ENCODE measurements around the gene CELA3B. TPM values are rescaled to one million over a fixed set of nuclear protein-coding genes. Genes with fewer than 3 reads are reported as not detected.
A peak's percentile ranks its signal among the peaks of the same experiment; 100 is the strongest.
"Not testable (repeated sequence)": the region's sequence is repeated elsewhere in the genome, so short reads cannot be mapped to it uniquely, and the experiment has no call there.

CELA3B gene
- total RNA-seq, 1 experiment from 2014 or later = not detected

DNA sequence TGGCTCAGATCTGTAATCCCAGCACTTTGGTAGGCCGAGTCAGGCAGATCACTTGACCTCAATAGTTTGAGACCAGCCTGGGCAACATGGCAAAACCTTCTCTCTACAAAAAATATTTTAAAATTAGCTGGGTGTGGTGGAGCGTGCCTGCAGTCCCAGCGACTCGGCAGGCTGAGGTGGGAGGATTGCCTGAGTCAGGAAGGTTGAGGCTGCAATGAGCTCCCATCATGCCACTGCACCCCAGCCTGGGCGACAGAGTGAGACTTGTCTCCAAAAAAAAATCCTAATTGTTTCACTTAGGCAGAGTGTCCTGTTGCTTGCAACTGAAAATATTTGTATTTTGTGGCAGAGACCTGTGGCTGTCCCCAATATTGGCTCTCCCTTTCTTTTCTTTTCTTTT is 7.8 kb upstream of the CELA3B start:
- in situ Hi-C loops (cut with HindIII; ENCODE audit: low pct_unique_long_range_greater_than_20kb, low sequenced_read_pairs); DNase-seq (ENCODE audit: low read depth): not testable (repeated sequence)

GRCh38 chr1:21970523-21970922 is 6.3 kb upstream of the CELA3B start:
- in situ Hi-C loops (cut with HindIII; ENCODE audit: low pct_unique_long_range_greater_than_20kb, low sequenced_read_pairs); DNase-seq (ENCODE audit: low read depth): not testable (repeated sequence)

DNA sequence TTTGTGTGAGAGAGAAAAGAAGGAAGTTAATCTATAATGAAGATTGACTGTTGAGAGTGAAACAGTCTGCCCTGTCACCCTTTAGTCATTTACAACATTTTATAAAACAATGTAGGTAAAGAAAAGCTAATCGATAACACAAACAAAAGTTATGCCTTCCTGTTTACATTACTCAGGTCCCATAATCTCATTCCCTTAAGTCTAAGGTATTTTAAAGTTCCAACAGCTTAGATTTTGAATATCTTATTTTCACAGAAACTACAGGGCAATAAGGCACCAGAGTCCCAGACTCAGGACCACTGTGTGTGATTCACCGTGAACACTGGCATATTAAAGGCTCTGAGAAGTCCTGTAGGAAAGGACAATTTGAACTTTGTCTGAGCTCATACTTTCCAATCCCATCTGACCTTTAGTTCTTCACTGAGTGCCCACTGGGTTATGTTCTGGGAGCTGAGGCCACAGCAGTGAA is 3.8 kb upstream of the CELA3B start:
- peak; percentile 32 for DNase-seq (ENCODE audit: low read depth)
- in situ Hi-C loops (cut with HindIII; ENCODE audit: low pct_unique_long_range_greater_than_20kb, low sequenced_read_pairs) = not testable (repeated sequence)

DNA sequence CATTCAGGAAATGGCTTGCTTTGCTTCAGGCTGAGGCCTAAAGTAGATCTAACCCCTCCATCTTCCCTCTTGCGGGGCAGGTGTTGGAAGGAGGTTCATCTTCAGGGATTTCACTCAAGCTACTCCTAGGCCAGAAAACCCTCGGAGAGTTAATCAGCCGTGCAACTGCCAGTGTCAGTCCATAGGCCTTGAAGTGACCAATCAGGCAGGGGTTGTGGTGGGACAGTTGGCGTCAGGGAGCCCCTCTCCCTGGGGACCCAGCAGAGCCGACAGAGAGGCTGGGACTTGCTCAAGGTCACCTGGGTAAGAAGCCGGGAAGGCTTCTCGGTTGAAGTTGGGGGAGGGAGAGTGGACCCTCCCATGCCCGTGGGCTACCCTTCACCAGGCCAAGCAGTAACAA is 2.9 kb upstream of the CELA3B start:
- DNase-seq (ENCODE audit: low read depth); in situ Hi-C loops (cut with HindIII; ENCODE audit: low pct_unique_long_range_greater_than_20kb, low sequenced_read_pairs): not testable (repeated sequence)

DNA sequence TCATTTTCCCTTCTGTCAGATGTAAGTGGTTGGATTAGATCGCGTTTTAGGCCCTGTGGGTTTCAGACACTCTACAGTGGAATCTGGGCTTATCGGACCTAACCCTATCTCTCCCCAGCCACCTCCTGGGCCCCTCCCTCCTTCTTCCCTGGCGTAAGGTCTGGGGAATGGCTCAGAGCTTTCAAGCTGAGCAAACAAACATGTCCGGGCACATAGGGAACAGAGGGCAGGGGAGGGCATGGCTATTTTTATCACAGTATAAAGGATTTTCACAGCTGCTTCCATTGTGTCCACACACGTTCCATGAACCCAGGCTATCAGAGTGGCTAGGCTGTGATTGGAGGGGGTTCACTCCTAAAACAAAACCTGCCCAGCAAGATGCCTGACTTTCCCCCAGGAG is 2.1 kb upstream of the CELA3B start:
- DNase-seq (ENCODE audit: low read depth); in situ Hi-C loops (cut with HindIII; ENCODE audit: low pct_unique_long_range_greater_than_20kb, low sequenced_read_pairs): not testable (repeated sequence)

GRCh38 chr1:21975296-21975695 is 1.5 kb upstream of the CELA3B start:
- in situ Hi-C loops (cut with HindIII; ENCODE audit: low pct_unique_long_range_greater_than_20kb, low sequenced_read_pairs); DNase-seq (ENCODE audit: low read depth): not testable (repeated sequence)

DNA sequence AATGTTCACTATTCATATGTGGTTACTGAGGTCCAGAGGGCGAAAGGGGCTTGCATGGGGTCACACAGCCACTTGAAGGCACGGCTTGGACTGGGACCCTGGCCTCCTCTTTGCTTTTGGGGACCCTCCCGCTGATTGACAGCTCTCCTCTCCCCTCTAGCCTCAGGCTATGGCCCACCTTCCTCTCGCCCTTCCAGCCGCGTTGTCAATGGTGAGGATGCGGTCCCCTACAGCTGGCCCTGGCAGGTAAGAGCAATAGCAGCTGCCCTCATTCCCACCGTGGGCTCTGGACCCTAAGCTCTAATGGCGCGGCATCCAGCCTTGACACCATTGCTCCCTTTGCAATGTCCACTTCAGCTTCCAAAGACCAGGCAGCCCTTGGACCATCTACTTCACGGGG is 1.4 kb downstream of the CELA3B start:
- DNase-seq (ENCODE audit: low read depth); in situ Hi-C loops (cut with HindIII; ENCODE audit: low pct_unique_long_range_greater_than_20kb, low sequenced_read_pairs): not testable (repeated sequence)

DNA sequence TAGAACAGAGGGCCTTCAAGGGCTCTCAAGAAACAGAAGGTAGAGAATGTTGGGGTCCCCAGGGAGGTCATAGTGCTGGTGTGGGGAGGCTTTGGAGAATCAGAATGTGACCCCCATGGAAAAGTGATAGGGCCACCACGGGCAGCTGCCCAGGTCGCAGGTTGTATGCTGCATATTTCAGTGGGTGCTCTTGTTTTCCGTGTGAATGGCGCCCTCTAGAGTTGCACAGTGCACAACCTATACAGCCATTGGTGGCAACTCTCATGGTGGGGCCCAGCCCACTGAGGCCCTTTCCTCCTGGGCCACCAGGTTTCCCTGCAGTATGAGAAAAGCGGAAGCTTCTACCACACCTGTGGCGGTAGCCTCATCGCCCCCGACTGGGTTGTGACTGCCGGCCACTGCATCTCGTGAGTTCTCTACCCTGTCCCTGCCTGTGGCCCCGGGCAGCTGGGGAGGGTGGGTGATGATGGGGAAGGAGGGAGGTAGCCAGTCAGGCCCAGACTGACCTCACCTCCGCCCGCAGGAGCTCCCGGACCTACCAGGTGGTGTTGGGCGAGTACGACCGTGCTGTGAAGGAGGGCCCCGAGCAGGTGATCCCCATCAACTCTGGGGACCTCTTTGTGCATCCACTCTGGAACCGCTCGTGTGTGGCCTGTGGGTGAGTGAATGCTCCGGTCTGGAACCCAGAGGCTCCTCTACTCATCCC is 3.8 kb downstream of the CELA3B start:
- DNase-seq (ENCODE audit: low read depth) = not testable (repeated sequence)

DNA sequence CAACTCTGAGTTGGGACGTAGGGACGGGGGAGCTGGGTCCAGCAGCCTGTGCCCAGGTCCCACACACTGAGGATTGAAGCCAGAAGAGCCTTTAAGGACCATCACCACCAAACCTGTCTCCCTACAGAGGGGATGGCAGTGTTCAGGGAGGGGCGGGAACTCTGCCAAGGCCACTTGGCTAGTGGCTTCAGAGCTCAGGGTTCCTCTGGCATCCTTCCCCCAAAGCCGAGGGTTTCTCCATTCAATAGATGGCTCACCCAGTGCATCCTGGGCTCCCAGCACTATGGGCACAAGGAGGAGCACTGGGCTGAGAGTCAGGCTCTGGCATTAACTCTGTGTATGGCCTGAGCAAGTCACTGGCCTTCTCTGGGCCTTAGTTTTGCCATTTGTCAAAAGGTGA is 4.4 kb downstream of the CELA3B start:
- in situ Hi-C loops (cut with HindIII; ENCODE audit: low pct_unique_long_range_greater_than_20kb, low sequenced_read_pairs); DNase-seq (ENCODE audit: low read depth): not testable (repeated sequence)

More for the DNA sequence above, 3.8 kb downstream of the CELA3B start:
- in situ Hi-C loops (cut with HindIII; ENCODE audit: low pct_unique_long_range_greater_than_20kb, low sequenced_read_pairs) = not testable (repeated sequence)

DNA sequence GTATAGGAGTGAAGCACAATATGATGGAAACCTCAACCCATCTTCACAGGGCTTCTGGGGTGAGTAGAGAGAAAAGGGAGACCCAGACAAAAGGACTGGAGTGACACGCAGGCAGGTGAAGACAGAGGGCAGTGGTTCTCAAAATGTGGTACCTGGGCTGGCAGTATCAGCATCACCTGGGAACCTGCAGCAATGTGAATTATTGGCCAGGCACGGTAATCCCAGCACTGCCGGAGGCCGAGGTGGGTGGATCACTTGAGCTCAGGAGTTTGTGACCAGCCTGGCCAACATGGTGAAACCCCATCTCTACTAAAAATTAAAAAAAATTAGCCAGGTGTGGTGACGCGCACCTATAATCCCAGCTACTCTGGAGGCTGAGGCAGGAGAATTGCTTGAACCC is 5.3 kb downstream of the CELA3B start:
- in situ Hi-C loops (cut with HindIII; ENCODE audit: low pct_unique_long_range_greater_than_20kb, low sequenced_read_pairs); DNase-seq (ENCODE audit: low read depth): not testable (repeated sequence)

DNA sequence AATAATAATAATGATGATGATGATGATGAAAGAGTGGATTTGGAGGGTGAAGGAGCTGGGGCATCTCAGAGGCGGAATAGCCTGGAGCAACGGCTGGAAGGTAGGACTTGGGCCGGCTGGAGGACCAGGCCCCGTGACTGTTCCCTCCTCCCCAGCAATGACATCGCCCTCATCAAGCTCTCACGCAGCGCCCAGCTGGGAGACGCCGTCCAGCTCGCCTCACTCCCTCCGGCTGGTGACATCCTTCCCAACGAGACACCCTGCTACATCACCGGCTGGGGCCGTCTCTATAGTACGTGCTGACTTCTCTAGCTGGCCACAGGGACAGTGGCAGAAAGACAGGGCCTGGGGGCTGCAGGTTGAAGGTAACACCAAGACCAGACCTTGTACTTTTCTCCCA is 6.7 kb downstream of the CELA3B start:
- in situ Hi-C loops (cut with HindIII; ENCODE audit: low pct_unique_long_range_greater_than_20kb, low sequenced_read_pairs) = not testable (repeated sequence)
- peak; percentile 51 for DNase-seq (ENCODE audit: low read depth)

DNA sequence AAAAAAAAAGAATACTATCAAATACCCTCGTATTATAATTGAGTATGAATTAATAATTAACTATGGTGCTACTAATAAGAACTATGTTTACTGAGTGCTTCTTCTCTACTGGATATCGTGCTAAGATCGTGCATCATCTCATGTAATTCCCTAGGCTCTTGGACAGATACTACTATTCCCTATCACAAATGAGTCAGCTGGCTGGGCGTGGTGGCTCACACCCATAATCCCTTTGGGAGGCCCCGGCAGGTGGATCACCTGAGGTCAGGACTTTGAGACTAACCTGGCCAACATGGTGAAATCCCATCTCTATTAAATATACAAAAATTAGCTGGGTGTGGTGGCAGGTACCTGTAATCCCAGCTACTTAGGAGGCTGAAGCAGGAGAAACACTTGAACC is 9.1 kb downstream of the CELA3B start:
- DNase-seq (ENCODE audit: low read depth); in situ Hi-C loops (cut with HindIII; ENCODE audit: low pct_unique_long_range_greater_than_20kb, low sequenced_read_pairs): not testable (repeated sequence)

GRCh38 chr1:21986386-21986785 is 9.6 kb downstream of the CELA3B start:
- DNase-seq (ENCODE audit: low read depth); in situ Hi-C loops (cut with HindIII; ENCODE audit: low pct_unique_long_range_greater_than_20kb, low sequenced_read_pairs): not testable (repeated sequence)

DNA sequence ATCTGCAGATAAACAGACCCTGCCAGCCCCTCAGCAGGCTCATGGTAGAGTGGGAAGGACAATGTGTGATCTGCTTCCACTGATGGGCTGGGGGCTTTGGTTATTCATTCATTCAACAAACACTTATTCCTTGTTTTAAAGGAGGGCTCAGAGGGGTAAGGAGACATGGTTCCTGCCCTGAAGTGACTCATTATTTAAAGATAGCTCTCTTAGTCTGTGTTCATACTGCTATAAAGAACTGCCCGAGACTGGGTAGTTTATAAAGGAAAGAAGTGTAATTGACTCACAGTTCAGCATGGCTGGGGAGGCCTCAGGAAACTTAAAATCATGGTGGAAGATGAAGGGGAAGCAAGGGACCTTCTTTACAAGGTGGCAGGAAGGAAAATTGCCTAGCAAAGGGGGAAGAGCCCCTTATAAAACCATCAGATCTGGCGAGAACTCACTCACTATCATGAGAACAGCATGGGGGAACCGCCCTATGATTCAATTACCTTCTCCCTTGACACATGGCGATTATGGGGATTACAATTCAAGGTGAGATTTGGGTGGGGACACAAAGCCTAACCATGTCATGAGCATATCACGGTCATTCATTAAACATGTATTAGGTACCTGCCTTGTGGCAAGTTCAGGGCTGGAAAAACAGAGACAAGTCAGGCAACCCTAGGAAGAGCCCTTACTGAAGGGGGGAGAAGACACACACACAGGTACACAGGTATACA is 13.0 kb downstream of the CELA3B start:
- in situ Hi-C loops (cut with HindIII; ENCODE audit: low pct_unique_long_range_greater_than_20kb, low sequenced_read_pairs); DNase-seq (ENCODE audit: low read depth): not testable (repeated sequence)

DNA sequence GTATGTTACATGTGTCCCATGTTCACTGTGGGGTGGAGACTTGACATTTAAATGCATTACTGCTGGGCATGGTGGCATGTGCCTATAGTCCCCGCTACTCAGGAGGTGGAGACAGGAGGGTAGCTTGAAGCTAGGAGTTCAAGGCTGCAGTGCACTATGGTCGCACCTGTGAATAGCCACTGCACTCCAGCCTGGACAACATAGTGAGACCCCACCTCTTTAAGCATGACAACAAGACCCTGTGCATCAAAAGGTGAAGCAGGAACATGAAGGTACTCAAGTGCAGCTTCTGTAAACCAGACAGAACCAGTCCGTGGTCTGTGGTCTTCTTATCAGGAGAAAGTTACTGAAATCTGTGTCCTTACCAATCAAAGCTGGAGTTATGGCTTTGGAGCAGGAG is 15.4 kb downstream of the CELA3B start:
- in situ Hi-C loops (cut with HindIII; ENCODE audit: low pct_unique_long_range_greater_than_20kb, low sequenced_read_pairs); DNase-seq (ENCODE audit: low read depth): not testable (repeated sequence)

GRCh38 chr1:21994716-21995115 is 17.9 kb downstream of the CELA3B start:
- DNase-seq (ENCODE audit: low read depth); in situ Hi-C loops (cut with HindIII; ENCODE audit: low pct_unique_long_range_greater_than_20kb, low sequenced_read_pairs): not testable (repeated sequence)

- in situ Hi-C loops (cut with HindIII; ENCODE audit: low pct_unique_long_range_greater_than_20kb, low sequenced_read_pairs); DNase-seq (ENCODE audit: low read depth): not testable (repeated sequence)
Observed at GRCh38 chr1:21996663-21996970, 19.8 kb downstream of the CELA3B start.

GRCh38 chr1:21997891-21998623 is 21.2 kb downstream of the CELA3B start:
- peak; percentile 50 for DNase-seq (ENCODE audit: low read depth)
- in situ Hi-C loops (cut with HindIII; ENCODE audit: low pct_unique_long_range_greater_than_20kb, low sequenced_read_pairs) = not testable (repeated sequence)

All from Caki2 (cell line).